Measurements from ENCODE around the gene BANF2. TPM values are rescaled to one million over a fixed set of nuclear protein-coding genes. Genes with fewer than 3 reads are reported as not detected.

BANF2 gene
- total and polyA plus RNA-seq, 2 of the 13 experiments (the other 11 are each of a cell fraction or from before 2014, with no cell fraction given), result 0.35 TPM; not detected in 1

GRCh38 chr20:17712708-17713107 is 12.9 kb downstream of the BANF2 start (continued):
- TF ChIP-seq ZMYM2 (CRISPR knock-in tag; IDR thresholded peaks at IDR 0.05) (no peak), SOX6 (IDR thresholded peaks at IDR 0.05) (no peak), SOX6 (CRISPR knock-in tag; IDR thresholded peaks at IDR 0.05) (no peak), ATF5 (CRISPR knock-in tag; IDR thresholded peaks at IDR 0.05; ENCODE audit: low read depth) (no peak), ZNF530 (CRISPR knock-in tag; IDR thresholded peaks at IDR 0.05; ENCODE audit: low read depth) (no peak), ZNF160 (CRISPR knock-in tag; IDR thresholded peaks at IDR 0.05) (no peak)

GRCh38 chr20:17714597-17714996 is 14.8 kb downstream of the BANF2 start:
- ChIA-PET POLR2A (interaction anchor here (0.6 to 3.5 kb wide), 4 partner anchors 8 to 160 kb away, joined by 3 to 24 read pairs (median 3); partner anchors contain the start of gene RRBP1), CTCF (ENCODE audit: low intra/inter-chr PET ratio, low total read pairs) (no interaction called here)
- WGBS (ENCODE audit: low lambda C conversion rate), result 91% methylated on average over 1 of the region's 1 CpG
- no peak overlapping the region for H3K9ac ChIP-seq (ENCODE audit: insufficient read depth, low read depth, low read length)
- in situ Hi-C loops (cut with HindIII; ENCODE audit: extremely low pct_ligation_motif_present, low pct_unique_long_range_greater_than_20kb), result no loop called here
- no peaks in the 10 kb centered on the region for H3K36me3 ChIP-seq (replicated peaks in 1 of 2; ENCODE audit: control insufficient read depth in 1 of 2, insufficient read depth in 2 of 2, low read length in 2 of 2)
- no peak overlapping the region for H3K4me2 ChIP-seq (ENCODE audit: low read depth, low read length)
- BruUV-seq (replicated peaks), result no TSS peak
- ATAC-seq (no peak), FAIRE-seq (no peak), DNase-seq (ENCODE audit: low spot score) (no peak)
- H4K20me1 ChIP-seq (ENCODE audit: insufficient read depth, low read length), result no peaks in the 10 kb centered on the region
- peaks cover 2 to 33% of the 10 kb centered on the region in 2 experiments; a peak in 4 of 5 replicates for H3K27me3 ChIP-seq (ENCODE audit: control insufficient read depth in 1 of 2, insufficient read depth in 2 of 2, low read length in 2 of 2)
- intact Hi-C loops (cut with micrococcal nuclease; ENCODE audit: unreplicated experiment), result no loop called here
- H3K79me2 ChIP-seq (ENCODE audit: insufficient read depth, low read length), result no peaks in the 10 kb centered on the region
- H3K4me1 ChIP-seq (ENCODE audit: insufficient read depth, low read length), result peaks cover 55% of the 10 kb centered on the region
- no peak overlapping the region for H3K27ac ChIP-seq (ENCODE audit: extremely low read length, insufficient read depth, low read length)
- H3K4me3 ChIP-seq (replicated peaks in 1 of 3; ENCODE audit: insufficient read depth in 1 of 3, low read depth in 2 of 3, low read length in 3 of 3), result no peak overlapping the region
- H3K9me3 ChIP-seq (ENCODE audit: low read length), result no peaks in the 10 kb centered on the region
- H2AFZ ChIP-seq (ENCODE audit: low read length), result no peak overlapping the region
- TF ChIP-seq ZNF503 (CRISPR knock-in tag; IDR thresholded peaks at IDR 0.05) (no peak), CEBPG (CRISPR knock-in tag; IDR thresholded peaks at IDR 0.05) (no peak), ZNF282 (IDR thresholded peaks at IDR 0.05; ENCODE audit: partially characterized antibody) (no peak), THYN1 (CRISPR knock-in tag; IDR thresholded peaks at IDR 0.05; ENCODE audit: borderline replicate concordance, low read depth) (no peak), ZNF18 (CRISPR knock-in tag; IDR thresholded peaks at IDR 0.05; ENCODE audit: insufficient replicate concordance) (no peak), ZKSCAN5 (CRISPR knock-in tag; IDR thresholded peaks at IDR 0.05) (no peak), ZNF772 (CRISPR knock-in tag; IDR thresholded peaks at IDR 0.05) (no peak), ZBTB7A (CRISPR knock-in tag; IDR thresholded peaks at IDR 0.05) (no peak), XBP1 (CRISPR knock-in tag; IDR thresholded peaks at IDR 0.05) (no peak), TFE3 (CRISPR knock-in tag; IDR thresholded peaks at IDR 0.05) (no peak), ZBTB49 (CRISPR knock-in tag; IDR thresholded peaks at IDR 0.05; ENCODE audit: borderline replicate concordance) (no peak)

Measured in HepG2 (cell line).